ENCODE data around the gene DHRS11. TPM values are rescaled to one million over a fixed set of nuclear protein-coding genes. Genes with fewer than 3 reads are reported as not detected.

DHRS11 gene
- total and polyA plus RNA-seq, 2 of the 4 experiments (the other 2 are of a cell fraction) = 7.0 to 14.5 TPM

- ATAC-seq (ENCODE audit: low read depth) = no peak
- Histone ChIP-seq H2BK5ac (ENCODE audit: low read depth, low read length, poor library complexity, severe bottlenecking) (no peak overlapping the region), H3K18ac (ENCODE audit: low read depth, low read length) (no peak overlapping the region), H3K9me1 (ENCODE audit: insufficient read depth, low read length) (no peaks in the 10 kb centered on the region), H2BK15ac (ENCODE audit: low read depth, low read length) (no peak overlapping the region), H3K27ac (ENCODE audit: insufficient read depth, low read length) (no peak overlapping the region), H2AK5ac (ENCODE audit: low read depth, low read length) (no peak overlapping the region), H3K4me1 (ENCODE audit: control insufficient read depth, insufficient read depth, low read length) (no peaks in the 10 kb centered on the region), H2AFZ (replicated peaks; ENCODE audit: low read length, poor library complexity) (no peak overlapping the region), H3K23ac (ENCODE audit: low read depth, low read length) (no peak overlapping the region), H3K79me1 (ENCODE audit: low read depth in 1 of 2, low read length in 2 of 2) (no peaks in the 10 kb centered on the region), H3K56ac (ENCODE audit: extremely low read depth, insufficient read depth, low read length) (no peak overlapping the region), H3K4ac (ENCODE audit: low read depth, low read length) (no peak overlapping the region), H4K8ac (ENCODE audit: low read depth in 2 of 2, low read length in 2 of 2) (no peak overlapping the region), H2BK20ac (ENCODE audit: low read depth, low read length) (no peak overlapping the region), H3K4me3 (ENCODE audit: insufficient read depth, low read depth, low read length) (no peak overlapping the region), H3K9ac (ENCODE audit: low read depth, low read length) (no peak overlapping the region), H3K27me3 (ENCODE audit: control insufficient read depth, insufficient read depth, low read length) (peaks cover 86% of the 10 kb centered on the region), H2BK120ac (ENCODE audit: low read depth, low read length) (no peak overlapping the region), H3K14ac (replicated peaks; ENCODE audit: low read depth, low read length) (no peak overlapping the region), H3K9me3 (ENCODE audit: control insufficient read depth, insufficient read depth, low read length) (no peaks in the 10 kb centered on the region; the same call in none of the 2 replicates), H4K20me1 (ENCODE audit: insufficient read depth, low read length) (no peaks in the 10 kb centered on the region), H4K91ac (ENCODE audit: insufficient read depth, low read depth, low read length) (no peak overlapping the region), H3K4me2 (ENCODE audit: low read depth, low read length) (no peak overlapping the region), H4K5ac (ENCODE audit: low read depth, low read length) (no peak overlapping the region), H2AK9ac (replicated peaks; ENCODE audit: low read depth, low read length, poor library complexity) (no peak overlapping the region), H3K36me3 (ENCODE audit: control insufficient read depth, insufficient read depth, low read length) (no peaks in the 10 kb centered on the region)
- intact Hi-C loops (cut with micrococcal nuclease) = no loop called here
- dilution Hi-C loops (cut with HindIII; ENCODE audit: low sequenced_read_pairs, unreplicated experiment) = loop anchor here (25.0 kb wide), 1 partner anchor 422 kb away; no protein-coding TSS in a partner anchor
- in situ Hi-C loops (cut with MboI; ENCODE audit: low sequenced_read_pairs) = no loop called here
- TF ChIP-seq FOS (IDR thresholded peaks at IDR 0.05; ENCODE audit: low read depth, low read length) = no peak
- no peak for TF ChIP-seq SMC3 (IDR thresholded peaks at IDR 0.05; ENCODE audit: low read depth, low read length)
- no peak for TF ChIP-seq BHLHE40 (IDR thresholded peaks at IDR 0.05; ENCODE audit: low read depth, low read length)
- WGBS, 2 experiments (ENCODE audit: extremely low coverage in 2 of 2, insufficient read length in 1 of 2) = no CpG with 5 or more reads among the region's 2 CpGs
- ChIA-PET POLR2A (ENCODE audit: unreplicated experiment) (no interaction called here), CTCF (no interaction called here)
- BruUV-seq (replicated peaks) = no TSS peak
- DNase-seq = no peak
Measured at GRCh38 chr17:36640346-36640745, 48.7 kb downstream of the DHRS11 start.
